ENCODE data around the gene C2CD4A.
A peak's percentile ranks its signal among the peaks of the same experiment; 100 is the strongest.

C2CD4A gene

GRCh38 chr15:62050115-62050514 is 16.7 kb upstream of the C2CD4A start:
- no peak overlapping the region for H3K9ac ChIP-seq (ENCODE audit: low read depth, low read length)
- H3K36me3 ChIP-seq (ENCODE audit: control insufficient read depth, insufficient read depth, low read length), result no peaks in the 10 kb centered on the region
- no peaks in the 10 kb centered on the region for H3K4me1 ChIP-seq (ENCODE audit: control insufficient read depth, insufficient read depth, low read length)
- no peak overlapping the region for H3K4me3 ChIP-seq (ENCODE audit: low read depth, low read length)
- no peaks in the 10 kb centered on the region for H3K9me3 ChIP-seq (ENCODE audit: control insufficient read depth, insufficient read depth, low read length)
- no peaks in the 10 kb centered on the region for H3K27me3 ChIP-seq (ENCODE audit: control insufficient read depth, insufficient read depth, low read length)

GRCh38 chr15:62051166-62051565 is 15.6 kb upstream of the C2CD4A start:
- Histone ChIP-seq H3K9me3 (ENCODE audit: control insufficient read depth, insufficient read depth, low read length) (no peaks in the 10 kb centered on the region), H3K4me3 (ENCODE audit: low read depth, low read length) (no peak overlapping the region), H3K9ac (ENCODE audit: low read depth, low read length) (no peak overlapping the region), H3K4me1 (ENCODE audit: control insufficient read depth, insufficient read depth, low read length) (no peaks in the 10 kb centered on the region), H3K36me3 (ENCODE audit: control insufficient read depth, insufficient read depth, low read length) (no peaks in the 10 kb centered on the region), H3K27me3 (ENCODE audit: control insufficient read depth, insufficient read depth, low read length) (no peaks in the 10 kb centered on the region)

GRCh38 chr15:62052713-62053112 is 14.1 kb upstream of the C2CD4A start:
- Histone ChIP-seq H3K36me3 (ENCODE audit: control insufficient read depth, insufficient read depth, low read length) (no peaks in the 10 kb centered on the region), H3K9me3 (ENCODE audit: control insufficient read depth, insufficient read depth, low read length) (no peaks in the 10 kb centered on the region), H3K4me1 (ENCODE audit: control insufficient read depth, insufficient read depth, low read length) (no peaks in the 10 kb centered on the region), H3K9ac (ENCODE audit: low read depth, low read length) (no peak overlapping the region), H3K27me3 (ENCODE audit: control insufficient read depth, insufficient read depth, low read length) (no peaks in the 10 kb centered on the region), H3K4me3 (ENCODE audit: low read depth, low read length) (no peak overlapping the region)

- Histone ChIP-seq H3K4me1 (ENCODE audit: control insufficient read depth, insufficient read depth, low read length) (no peaks in the 10 kb centered on the region), H3K36me3 (ENCODE audit: control insufficient read depth, insufficient read depth, low read length) (no peaks in the 10 kb centered on the region), H3K27me3 (ENCODE audit: control insufficient read depth, insufficient read depth, low read length) (no peaks in the 10 kb centered on the region), H3K4me3 (ENCODE audit: low read depth, low read length) (no peak overlapping the region), H3K9ac (ENCODE audit: low read depth, low read length) (no peak overlapping the region), H3K9me3 (ENCODE audit: control insufficient read depth, insufficient read depth, low read length) (no peaks in the 10 kb centered on the region)
These were observed 13.2 kb upstream of the C2CD4A start for GRCh38 chr15:62053439-62054085.

GRCh38 chr15:62054979-62055378 is 11.8 kb upstream of the C2CD4A start:
- H3K36me3 ChIP-seq (ENCODE audit: control insufficient read depth, insufficient read depth, low read length), result no peaks in the 10 kb centered on the region
- no peak overlapping the region for H3K4me3 ChIP-seq (ENCODE audit: low read depth, low read length)
- no peaks in the 10 kb centered on the region for H3K27me3 ChIP-seq (ENCODE audit: control insufficient read depth, insufficient read depth, low read length)
- H3K9ac ChIP-seq (ENCODE audit: low read depth, low read length), result no peak overlapping the region
- no peaks in the 10 kb centered on the region for H3K9me3 ChIP-seq (ENCODE audit: control insufficient read depth, insufficient read depth, low read length)
- no peaks in the 10 kb centered on the region for H3K4me1 ChIP-seq (ENCODE audit: control insufficient read depth, insufficient read depth, low read length)

- Histone ChIP-seq H3K27me3 (ENCODE audit: control insufficient read depth, insufficient read depth, low read length) (peaks cover 16% of the 10 kb centered on the region), H3K4me3 (ENCODE audit: low read depth, low read length) (no peak overlapping the region), H3K4me1 (ENCODE audit: control insufficient read depth, insufficient read depth, low read length) (peaks cover 4% of the 10 kb centered on the region)
These were observed 9.3 kb upstream of the C2CD4A start for GRCh38 chr15:62057341-62057980.

GRCh38 chr15:62058327-62059028 is 8.3 kb upstream of the C2CD4A start:
- no peaks in the 10 kb centered on the region for H3K9me3 ChIP-seq (ENCODE audit: control insufficient read depth, insufficient read depth, low read length)
- peaks cover 27% of the 10 kb centered on the region for H3K27me3 ChIP-seq (ENCODE audit: control insufficient read depth, insufficient read depth, low read length)
- H3K36me3 ChIP-seq (ENCODE audit: control insufficient read depth, insufficient read depth, low read length), result no peaks in the 10 kb centered on the region
- H3K4me1 ChIP-seq (ENCODE audit: control insufficient read depth, insufficient read depth, low read length), result peaks cover 4% of the 10 kb centered on the region
- no peak overlapping the region for H3K4me3 ChIP-seq (ENCODE audit: low read depth, low read length)
- H3K9ac ChIP-seq (ENCODE audit: low read depth, low read length), result no peak overlapping the region

More at GRCh38 chr15:62057341-62057980, 9.3 kb upstream of the C2CD4A start:
- no peaks in the 10 kb centered on the region for H3K9me3 ChIP-seq (ENCODE audit: control insufficient read depth, insufficient read depth, low read length)
- H3K36me3 ChIP-seq (ENCODE audit: control insufficient read depth, insufficient read depth, low read length), result no peaks in the 10 kb centered on the region
- no peak overlapping the region for H3K9ac ChIP-seq (ENCODE audit: low read depth, low read length)

GRCh38 chr15:62059108-62059815 is 7.5 kb upstream of the C2CD4A start:
- peaks cover 34% of the 10 kb centered on the region for H3K27me3 ChIP-seq (ENCODE audit: control insufficient read depth, insufficient read depth, low read length)
- no peaks in the 10 kb centered on the region for H3K36me3 ChIP-seq (ENCODE audit: control insufficient read depth, insufficient read depth, low read length)
- peak overlapping the region; percentile 26 for H3K9ac ChIP-seq (ENCODE audit: low read depth, low read length)
- peaks cover 4% of the 10 kb centered on the region for H3K4me1 ChIP-seq (ENCODE audit: control insufficient read depth, insufficient read depth, low read length)
- H3K9me3 ChIP-seq (ENCODE audit: control insufficient read depth, insufficient read depth, low read length), result no peaks in the 10 kb centered on the region
- H3K4me3 ChIP-seq (ENCODE audit: low read depth, low read length), result peak overlapping the region; percentile 80

- H3K9me3 ChIP-seq (ENCODE audit: control insufficient read depth, insufficient read depth, low read length), result no peaks in the 10 kb centered on the region
- peaks cover 4% of the 10 kb centered on the region for H3K4me1 ChIP-seq (ENCODE audit: control insufficient read depth, insufficient read depth, low read length)
- peak overlapping the region; percentile 80 for H3K4me3 ChIP-seq (ENCODE audit: low read depth, low read length)
- peak overlapping the region; percentile 26 for H3K9ac ChIP-seq (ENCODE audit: low read depth, low read length)
- no peaks in the 10 kb centered on the region for H3K36me3 ChIP-seq (ENCODE audit: control insufficient read depth, insufficient read depth, low read length)
- peaks cover 34% of the 10 kb centered on the region for H3K27me3 ChIP-seq (ENCODE audit: control insufficient read depth, insufficient read depth, low read length)
These were observed 7.0 kb upstream of the C2CD4A start for GRCh38 chr15:62059816-62060112.

GRCh38 chr15:62060113-62060895 is 6.5 kb upstream of the C2CD4A start, which contains the start of gene VPS13C:
Gene VPS13C (minus strand): TSS chr15:62060447. CDS start chr15:62060374, 73 bp downstream.
- H3K9me3 ChIP-seq (ENCODE audit: control insufficient read depth, insufficient read depth, low read length), result no peaks in the 10 kb centered on the region
- peak within 1 kb of the TSS; percentile 26 for H3K9ac ChIP-seq (ENCODE audit: low read depth, low read length)
- H3K36me3 ChIP-seq (ENCODE audit: control insufficient read depth, insufficient read depth, low read length), result no peaks in the 10 kb centered on the region
- peak within 1 kb of the TSS; percentile 80 for H3K4me3 ChIP-seq (ENCODE audit: low read depth, low read length)
- peaks cover 36% of the 10 kb centered on the region for H3K27me3 ChIP-seq (ENCODE audit: control insufficient read depth, insufficient read depth, low read length)
- peaks cover 4% of the 10 kb centered on the region for H3K4me1 ChIP-seq (ENCODE audit: control insufficient read depth, insufficient read depth, low read length)

- peak overlapping the region; percentile 80 for H3K4me3 ChIP-seq (ENCODE audit: low read depth, low read length)
- no peaks in the 10 kb centered on the region for H3K9me3 ChIP-seq (ENCODE audit: control insufficient read depth, insufficient read depth, low read length)
- peaks cover 42% of the 10 kb centered on the region for H3K27me3 ChIP-seq (ENCODE audit: control insufficient read depth, insufficient read depth, low read length)
- H3K36me3 ChIP-seq (ENCODE audit: control insufficient read depth, insufficient read depth, low read length), result no peaks in the 10 kb centered on the region
- peaks cover 4% of the 10 kb centered on the region for H3K4me1 ChIP-seq (ENCODE audit: control insufficient read depth, insufficient read depth, low read length)
- no peak overlapping the region for H3K9ac ChIP-seq (ENCODE audit: low read depth, low read length)
These were observed 5.9 kb upstream of the C2CD4A start for GRCh38 chr15:62060896-62061280.

All from iPS-15b (cell line).